GM19328 (cell line): ENCODE results near the gene BMS1.
"Not testable (repeated sequence)": the region's sequence is repeated elsewhere in the genome, so short reads cannot be mapped to it uniquely, and the experiment has no call there.

ENCODE experiments used
- ATAC-seq: cut with Tn5 transposase; IDR thresholded peaks from one replicate; pipeline ENCODE4 v1.9.1; 2021; ENCODE audit warnings: mild to moderate bottlenecking, moderate library complexity; ENCODE audit not compliant: unreplicated experiment

BMS1 gene

GRCh38 chr10:42782446-42783180 lies at the start of gene BMS1:
Gene BMS1, plus strand, starts transcription at chr10:42782795. Its CDS starts 1,600 bp downstream, at chr10:42784395.
- peak; percentile 97 for ATAC-seq

GRCh38 chr10:42734536-42734935 lies 48.1 kb upstream of the BMS1 start:
- no peak for ATAC-seq

GRCh38 chr10:42738679-42739078 lies 43.9 kb upstream of the BMS1 start:
- ATAC-seq, result no peak

GRCh38 chr10:42741536-42741935 lies 41.1 kb upstream of the BMS1 start:
- ATAC-seq, result not testable (repeated sequence)

- ATAC-seq, result no peak
Observed at GRCh38 chr10:42743697-42744096, 38.9 kb upstream of the BMS1 start.

GRCh38 chr10:42744134-42744701 lies 38.4 kb upstream of the BMS1 start:
- ATAC-seq, result no peak

GRCh38 chr10:42753126-42753506 lies 29.5 kb upstream of the BMS1 start:
- ATAC-seq, result no peak

- ATAC-seq, result no peak
Observed at GRCh38 chr10:42753507-42754154, 29.0 kb upstream of the BMS1 start.

GRCh38 chr10:42754155-42755027 lies 28.2 kb upstream of the BMS1 start:
- no peak for ATAC-seq

- ATAC-seq, result no peak
Observed at GRCh38 chr10:42755028-42755451, 27.6 kb upstream of the BMS1 start.

GRCh38 chr10:42755556-42756093 lies 27.0 kb upstream of the BMS1 start:
- ATAC-seq, result no peak

GRCh38 chr10:42767906-42768305 lies 14.7 kb upstream of the BMS1 start:
- no peak for ATAC-seq

GRCh38 chr10:42768581-42769152 lies 13.9 kb upstream of the BMS1 start:
- ATAC-seq, result no peak

GRCh38 chr10:42769173-42769572 lies 13.4 kb upstream of the BMS1 start:
- no peak for ATAC-seq

- ATAC-seq, result no peak
Observed at GRCh38 chr10:42769673-42770072, 12.9 kb upstream of the BMS1 start.

GRCh38 chr10:42776681-42777080 lies 5.9 kb upstream of the BMS1 start:
- no peak for ATAC-seq

GRCh38 chr10:42780456-42780855 lies 2.1 kb upstream of the BMS1 start:
- ATAC-seq, result no peak

- ATAC-seq, result no peak
Observed at GRCh38 chr10:42781893-42782445, 626 bp upstream of the BMS1 start.

GRCh38 chr10:42783181-42783549 lies 570 bp downstream of the BMS1 start:
- ATAC-seq, result no peak

GRCh38 chr10:42785759-42786158 lies 3.2 kb downstream of the BMS1 start:
- ATAC-seq, result no peak
